Mesenchymal stem cell (in vitro differentiated cells and primary cell): ENCODE data around the gene MED15.

ENCODE experiments used
- DNase-seq: peaks from one replicate; pipeline ENCODE4 v3.0.0-alpha.2; 2013
- H2AFZ ChIP-seq: one replicate; pipeline ENCODE4 v1.6.1; 2013; ENCODE audit warnings: low read depth, mild to moderate bottlenecking, control low read depth, inconsistent platforms, low read length, moderate library complexity
- H2AK5ac ChIP-seq: 2 replicates; pipeline ENCODE4 v1.6.1; 2013; ENCODE audit warnings: low read length, moderate library complexity, mild to moderate bottlenecking, inconsistent platforms; ENCODE audit not compliant: severe bottlenecking
- H2BK120ac ChIP-seq: one replicate; pipeline ENCODE4 v1.6.1; 2013; ENCODE audit warnings: low read depth, mild to moderate bottlenecking, inconsistent platforms, low read length, moderate library complexity
- H2BK12ac ChIP-seq, 2 experiments: one replicate each; pipeline ENCODE4 v1.6.1; 2013; ENCODE audit warnings: inconsistent platforms in 2 of 2, low read length in 2 of 2, mild to moderate bottlenecking in 2 of 2, moderate library complexity in 2 of 2, control low read depth in 1 of 2
- H2BK15ac ChIP-seq: one replicate; pipeline ENCODE4 v1.6.1; 2013; ENCODE audit warnings: mild to moderate bottlenecking, low read depth, inconsistent platforms; ENCODE audit not compliant: poor library complexity, severe bottlenecking
- H2BK5ac ChIP-seq: 2 replicates; pipeline ENCODE4 v1.6.1; 2013; ENCODE audit warnings: low read depth, mild to moderate bottlenecking, low read length, control low read depth, inconsistent platforms; ENCODE audit not compliant: poor library complexity, severe bottlenecking
- H3K14ac ChIP-seq, 2 experiments: one replicate each; pipeline ENCODE4 v1.6.1; 2013; ENCODE audit warnings: inconsistent platforms in 2 of 2, low read length in 2 of 2, control low read depth in 1 of 2, mild to moderate bottlenecking in 1 of 2, moderate library complexity in 1 of 2
- H3K18ac ChIP-seq, 2 experiments: one replicate each; pipeline ENCODE4 v1.6.1; 2013; ENCODE audit warnings: inconsistent platforms in 2 of 2, low read length in 2 of 2, control low read depth in 1 of 2, low read depth in 1 of 2, mild to moderate bottlenecking in 1 of 2
- H3K23ac ChIP-seq, 2 experiments: one replicate each; pipeline ENCODE4 v1.6.1; 2013; ENCODE audit warnings: inconsistent platforms in 2 of 2, low read length in 2 of 2, mild to moderate bottlenecking in 2 of 2, moderate library complexity in 2 of 2, control low read depth in 1 of 2
- H3K27ac ChIP-seq: 2 replicates; pipeline ENCODE4 v1.5.1; 2013; ENCODE audit warnings: mild to moderate bottlenecking, moderate library complexity, low read length, control low read depth, inconsistent platforms; ENCODE audit not compliant: poor library complexity, severe bottlenecking
- H3K27me3 ChIP-seq, 2 experiments: 2 replicates each; pipeline versions ENCODE4 v1.6.1 to v1.7.0; 2013; ENCODE audit warnings: low read length in 2 of 2, mild to moderate bottlenecking in 2 of 2, moderate library complexity in 2 of 2, control low read depth in 1 of 2, inconsistent platforms in 1 of 2; ENCODE audit not compliant: control insufficient read depth in 1 of 2, insufficient read depth in 1 of 2
- H3K36me3 ChIP-seq, 2 experiments: 2 replicates each; pipeline versions ENCODE4 v1.6.1 to v1.7.0; 2013; ENCODE audit warnings: low read length in 2 of 2, control low read depth in 1 of 2, inconsistent platforms in 1 of 2, low read depth in 1 of 2, mild to moderate bottlenecking in 1 of 2; ENCODE audit not compliant: insufficient read depth in 2 of 2, control insufficient read depth in 1 of 2
- H3K4ac ChIP-seq, 2 experiments: one replicate each; pipeline ENCODE4 v1.6.1; 2013; ENCODE audit warnings: inconsistent platforms in 2 of 2, low read length in 2 of 2, mild to moderate bottlenecking in 2 of 2, moderate library complexity in 2 of 2, control low read depth in 1 of 2, low read depth in 1 of 2
- H3K4me1 ChIP-seq: 2 replicates; pipeline ENCODE4 v1.6.1; 2013; ENCODE audit warnings: low read depth, low read length, control low read depth; ENCODE audit not compliant: control insufficient read depth, insufficient read depth
- H3K4me2 ChIP-seq: 2 replicates; pipeline ENCODE4 v1.6.1; 2013; ENCODE audit warnings: low read length, mild to moderate bottlenecking, inconsistent platforms; ENCODE audit not compliant: poor library complexity, severe bottlenecking
- H3K4me3 ChIP-seq, 2 experiments: 2 replicates each; pipeline versions ENCODE4 v1.5.1 to v1.7.0; 2013; ENCODE audit warnings: low read length in 2 of 2, mild to moderate bottlenecking in 2 of 2, control low read depth in 1 of 2, low read depth in 1 of 2; ENCODE audit not compliant: insufficient read depth in 1 of 2
- H3K79me1 ChIP-seq: replicated peaks from 2 replicates; pipeline ENCODE4 v1.6.1; 2013; ENCODE audit warnings: mild to moderate bottlenecking, control low read depth, low read length, inconsistent platforms; ENCODE audit not compliant: poor library complexity, severe bottlenecking
- H3K9ac ChIP-seq: 2 replicates; pipeline ENCODE4 v1.7.0; 2013; ENCODE audit warnings: mild to moderate bottlenecking, low read length, moderate library complexity
- H3K9me3 ChIP-seq: 2 replicates; pipeline ENCODE4 v1.7.0; 2013; ENCODE audit warnings: mild to moderate bottlenecking, low read length; ENCODE audit not compliant: control insufficient read depth
- H4K8ac ChIP-seq: one replicate; pipeline ENCODE4 v1.6.1; 2013; ENCODE audit warnings: inconsistent platforms, mild to moderate bottlenecking, low read length, moderate library complexity
- H4K91ac ChIP-seq: one replicate; pipeline ENCODE4 v1.6.1; 2013; ENCODE audit warnings: mild to moderate bottlenecking, low read length, inconsistent platforms
- WGBS: methylation state at CpG from one replicate; pipeline ENCODE4 v1.1.7; 2013; ENCODE audit warnings: mixed read lengths; 5-methylcytosine and 5-hydroxymethylcytosine counted together

The MED15 gene

DNA sequence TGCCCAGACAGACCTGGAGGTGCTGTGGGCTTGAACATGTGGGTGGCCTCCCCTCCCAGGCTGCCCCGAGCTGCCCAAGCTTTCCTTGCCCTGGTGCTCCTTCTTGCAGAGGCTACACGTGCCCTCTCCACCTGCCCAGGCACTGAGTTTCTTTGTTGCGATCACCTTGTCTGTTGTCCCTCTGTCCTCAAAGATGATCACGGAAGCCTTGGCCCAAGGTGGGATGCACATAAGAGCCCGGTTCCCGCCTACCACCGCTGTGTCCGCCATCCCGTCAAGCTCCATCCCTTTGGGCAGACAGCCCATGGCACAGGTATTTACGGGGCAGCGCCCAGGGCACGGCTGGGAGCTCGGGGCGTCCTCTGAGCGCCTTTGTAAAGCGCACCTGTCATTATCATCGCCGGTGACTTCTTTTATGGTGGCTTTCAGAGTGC, 67.5 kb downstream of the MED15 start:
- no peak overlapping the region for H2BK120ac ChIP-seq
- H3K27me3 ChIP-seq: no peaks in the 10 kb centered on the region
- peaks cover 78 to 82% of the 10 kb centered on the region in 2 experiments for H3K36me3 ChIP-seq
- no peak overlapping the region for H3K4me2 ChIP-seq
- H3K4ac ChIP-seq: no peak overlapping the region
- no peak overlapping the region for H2AK5ac ChIP-seq
- no peak overlapping the region for H2AFZ ChIP-seq
- H2BK5ac ChIP-seq: no peak overlapping the region
- peaks cover 25% of the 10 kb centered on the region for H3K4me1 ChIP-seq
- H3K14ac ChIP-seq: no peak overlapping the region
- H2BK12ac ChIP-seq: no peak overlapping the region
- H3K9me3 ChIP-seq: no peaks in the 10 kb centered on the region
- no peak for DNase-seq
- no peak overlapping the region for H3K4me3 ChIP-seq
- peaks cover 64% of the 10 kb centered on the region for H3K79me1 ChIP-seq
- H3K27ac ChIP-seq: no peak overlapping the region
- 99% methylated on average over 18 of the region's 18 CpGs for WGBS
- H3K9ac ChIP-seq: no peak overlapping the region
- H4K8ac ChIP-seq: no peak overlapping the region
- H3K23ac ChIP-seq: no peak overlapping the region
- no peak overlapping the region for H3K18ac ChIP-seq
- H2BK15ac ChIP-seq: no peak overlapping the region
- no peak overlapping the region for H4K91ac ChIP-seq

GRCh38 chr22:20575724-20576444, 68.5 kb downstream of the MED15 start:
- DNase-seq: no peak

GRCh38 chr22:20576445-20576816, 69.0 kb downstream of the MED15 start:
- H4K8ac ChIP-seq: no peak overlapping the region
- no peak overlapping the region for H2BK5ac ChIP-seq
- no peak overlapping the region for H3K18ac ChIP-seq
- no peak overlapping the region for H3K4me2 ChIP-seq
- H2BK15ac ChIP-seq: no peak overlapping the region
- no peak overlapping the region for H3K14ac ChIP-seq
- H3K9me3 ChIP-seq: no peaks in the 10 kb centered on the region
- no peak overlapping the region for H3K4me3 ChIP-seq
- H2BK120ac ChIP-seq: no peak overlapping the region
- no peak overlapping the region for H2AK5ac ChIP-seq
- no peak overlapping the region for H4K91ac ChIP-seq
- H3K4ac ChIP-seq: no peak overlapping the region
- DNase-seq: no peak
- H2BK12ac ChIP-seq: no peak overlapping the region
- peaks cover 71% of the 10 kb centered on the region for H3K79me1 ChIP-seq
- H3K23ac ChIP-seq: no peak overlapping the region
- H3K27me3 ChIP-seq: no peaks in the 10 kb centered on the region
- peak overlapping the region; percentile 37 for H3K9ac ChIP-seq
- peaks cover 86 to 90% of the 10 kb centered on the region in 2 experiments for H3K36me3 ChIP-seq
- no peak overlapping the region for H2AFZ ChIP-seq
- WGBS: 100% methylated on average over 2 of the region's 3 CpGs
- H3K27ac ChIP-seq: no peak overlapping the region
- H3K4me1 ChIP-seq: peaks cover 31% of the 10 kb centered on the region

More at GRCh38 chr22:20575724-20576444, 68.5 kb downstream of the MED15 start:
- Histone ChIP-seq H2AFZ (no peak overlapping the region), H2AK5ac (no peak overlapping the region), H4K8ac (no peak overlapping the region), H2BK15ac (no peak overlapping the region), H2BK5ac (no peak overlapping the region), H3K79me1 (peaks cover 71% of the 10 kb centered on the region), H3K36me3 (peaks cover 86 to 90% of the 10 kb centered on the region in 2 experiments), H3K4ac (no peak overlapping the region), H3K9me3 (no peaks in the 10 kb centered on the region), H2BK12ac (no peak overlapping the region), H3K4me2 (no peak overlapping the region), H2BK120ac (no peak overlapping the region), H4K91ac (no peak overlapping the region), H3K27ac (no peak overlapping the region), H3K27me3 (no peaks in the 10 kb centered on the region), H3K23ac (no peak overlapping the region), H3K14ac (no peak overlapping the region), H3K18ac (no peak overlapping the region), H3K4me3 (no peak overlapping the region), H3K9ac (peak overlapping the region; percentile 23), H3K4me1 (peaks cover 31% of the 10 kb centered on the region)
- 97% methylated on average over 5 of the region's 6 CpGs for WGBS

GRCh38 chr22:20577045-20577444, 69.6 kb downstream of the MED15 start:
- Histone ChIP-seq H3K9me3 (no peaks in the 10 kb centered on the region), H3K4ac (no peak overlapping the region), H3K27me3 (no peaks in the 10 kb centered on the region), H3K4me3 (no peak overlapping the region), H3K4me1 (peaks cover 30% of the 10 kb centered on the region), H2AFZ (no peak overlapping the region), H3K4me2 (no peak overlapping the region), H3K36me3 (peaks cover 88 to 90% of the 10 kb centered on the region in 2 experiments), H2BK15ac (no peak overlapping the region), H2BK120ac (no peak overlapping the region), H3K18ac (no peak overlapping the region), H3K23ac (no peak overlapping the region), H3K79me1 (peaks cover 72% of the 10 kb centered on the region), H3K14ac (no peak overlapping the region), H2BK12ac (no peak overlapping the region), H4K91ac (no peak overlapping the region), H2AK5ac (no peak overlapping the region), H4K8ac (no peak overlapping the region), H3K27ac (no peak overlapping the region), H2BK5ac (no peak overlapping the region), H3K9ac (peak overlapping the region; percentile 37)
- DNase-seq: no peak
- WGBS: 88% methylated on average over 1 of the region's 1 CpG
